GM12875 (cell line): ENCODE measurements around the gene THAP7.
"Not testable (repeated sequence)": the region's sequence is repeated elsewhere in the genome, so short reads cannot be mapped to it uniquely, and the experiment has no call there.

ENCODE experiments used
- H3K4me3 ChIP-seq: one replicate; pipeline ENCODE4 v1.5.1; 2011; ENCODE audit warnings: low read depth, low read length, control low read depth
- TF ChIP-seq, protein P1 (sequence below): IDR thresholded peaks from 2 replicates; pipeline ENCODE4 v1.5.1; 2011; ENCODE audit warnings: low read depth, mild to moderate bottlenecking, control low read depth, inconsistent platforms, low read length, moderate library complexity, borderline replicate concordance; ENCODE audit not compliant: insufficient read depth

Gene THAP7

DNA sequence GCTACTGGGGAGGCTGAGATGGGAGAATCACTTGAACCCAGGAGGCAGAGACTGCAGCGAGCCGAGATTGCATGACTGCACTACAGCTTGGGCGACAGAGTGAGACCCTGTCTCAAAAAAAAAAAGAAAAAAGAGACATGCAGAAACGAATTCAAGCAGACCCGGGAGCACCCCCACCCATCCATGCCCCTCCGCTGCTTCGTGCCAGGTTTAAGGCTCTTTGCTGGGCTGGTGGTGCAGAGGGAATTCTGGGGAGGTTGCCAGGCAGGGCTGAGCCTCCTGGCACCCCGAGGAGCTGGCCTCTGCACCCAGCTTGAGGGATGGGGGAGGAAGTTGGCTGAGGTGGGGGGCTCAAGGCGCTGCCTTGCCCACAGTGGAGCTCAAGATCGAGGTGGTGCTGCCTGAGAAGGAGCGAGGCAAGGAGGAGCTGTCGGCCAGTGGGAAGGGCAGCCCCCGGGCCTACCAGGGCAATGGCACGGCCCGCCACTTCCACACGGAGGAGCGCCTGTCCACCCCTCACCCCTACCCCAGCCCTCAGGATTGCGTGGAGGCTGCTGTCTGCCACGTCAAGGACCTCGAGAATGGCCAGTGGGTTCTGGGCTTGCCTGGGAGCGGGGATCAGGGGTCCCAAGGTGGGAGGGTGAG, 28.9 kb downstream of the THAP7 start:
- TF ChIP-seq, protein P1, sequence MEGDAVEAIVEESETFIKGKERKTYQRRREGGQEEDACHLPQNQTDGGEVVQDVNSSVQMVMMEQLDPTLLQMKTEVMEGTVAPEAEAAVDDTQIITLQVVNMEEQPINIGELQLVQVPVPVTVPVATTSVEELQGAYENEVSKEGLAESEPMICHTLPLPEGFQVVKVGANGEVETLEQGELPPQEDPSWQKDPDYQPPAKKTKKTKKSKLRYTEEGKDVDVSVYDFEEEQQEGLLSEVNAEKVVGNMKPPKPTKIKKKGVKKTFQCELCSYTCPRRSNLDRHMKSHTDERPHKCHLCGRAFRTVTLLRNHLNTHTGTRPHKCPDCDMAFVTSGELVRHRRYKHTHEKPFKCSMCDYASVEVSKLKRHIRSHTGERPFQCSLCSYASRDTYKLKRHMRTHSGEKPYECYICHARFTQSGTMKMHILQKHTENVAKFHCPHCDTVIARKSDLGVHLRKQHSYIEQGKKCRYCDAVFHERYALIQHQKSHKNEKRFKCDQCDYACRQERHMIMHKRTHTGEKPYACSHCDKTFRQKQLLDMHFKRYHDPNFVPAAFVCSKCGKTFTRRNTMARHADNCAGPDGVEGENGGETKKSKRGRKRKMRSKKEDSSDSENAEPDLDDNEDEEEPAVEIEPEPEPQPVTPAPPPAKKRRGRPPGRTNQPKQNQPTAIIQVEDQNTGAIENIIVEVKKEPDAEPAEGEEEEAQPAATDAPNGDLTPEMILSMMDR = no peak
- H3K4me3 ChIP-seq = no peak overlapping the region

DNA sequence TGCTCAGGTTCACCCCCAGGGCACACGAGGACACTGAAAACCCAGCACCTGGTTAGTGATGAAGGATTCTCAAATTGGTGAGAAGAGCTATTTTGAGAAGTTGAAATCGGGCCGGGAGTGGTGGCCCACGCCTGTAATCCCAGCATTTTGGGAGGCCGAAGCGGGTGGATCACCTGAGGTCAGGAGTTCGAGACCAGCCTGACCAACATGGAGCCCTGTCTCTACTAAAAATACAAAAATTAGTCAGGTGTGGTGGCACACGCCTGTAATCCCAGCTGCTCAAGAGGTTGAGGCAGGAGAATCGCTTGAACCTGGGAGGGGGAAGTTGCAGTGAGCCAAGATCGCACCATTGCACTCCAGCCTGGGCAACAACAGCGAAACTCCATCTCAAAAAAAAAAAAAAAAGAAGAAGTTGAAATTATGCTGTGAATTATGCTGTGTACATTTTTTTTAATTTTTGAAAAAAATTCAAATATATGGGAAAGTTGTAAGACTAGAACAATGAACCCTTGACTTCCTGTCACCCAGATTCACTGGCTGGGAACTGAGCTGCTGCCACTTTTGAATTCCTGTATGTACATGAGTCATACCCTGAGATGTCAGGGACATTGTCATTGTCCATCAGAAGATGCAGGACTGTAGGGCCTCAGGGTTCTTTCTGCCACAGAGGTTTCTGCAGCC, 29.8 kb downstream of the THAP7 start:
- H3K4me3 ChIP-seq = not testable (repeated sequence)

DNA sequence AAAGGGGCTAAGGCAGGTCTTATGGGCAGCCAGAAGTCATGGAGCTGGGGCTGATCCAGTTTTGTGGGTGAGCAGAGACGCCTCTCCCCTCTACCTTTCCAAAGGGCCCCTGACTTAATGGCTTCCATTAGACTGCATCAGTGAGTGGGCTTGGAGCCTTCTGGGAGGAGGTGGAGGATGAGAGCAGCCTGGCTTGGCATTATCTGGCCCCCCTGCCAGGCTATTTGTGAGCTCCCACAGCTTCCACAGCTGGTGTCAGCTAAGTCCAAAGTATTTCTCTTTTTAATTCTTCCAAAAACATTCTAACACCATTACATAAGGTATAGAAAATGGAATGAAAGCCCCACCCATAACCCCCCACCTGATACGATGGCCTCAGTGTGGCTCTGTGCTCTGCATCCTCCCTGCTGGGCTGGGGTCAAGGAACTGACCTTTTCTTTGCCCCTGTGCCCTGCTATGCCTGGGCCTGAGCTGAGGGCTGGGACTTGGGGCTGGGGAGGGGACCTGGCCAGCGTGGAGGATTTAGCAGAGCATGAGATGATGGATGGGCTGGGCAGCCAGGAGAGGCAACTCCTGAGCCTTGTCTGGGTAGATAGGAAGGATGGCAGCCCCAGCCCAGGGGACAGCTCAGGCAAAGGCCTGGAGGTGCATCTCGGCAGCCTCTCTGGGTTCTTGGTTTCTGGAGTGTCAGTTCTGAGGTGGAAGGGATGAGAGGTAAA, 30.8 kb downstream of the THAP7 start:
- TF ChIP-seq, protein P1 = no peak
- no peak overlapping the region for H3K4me3 ChIP-seq

DNA sequence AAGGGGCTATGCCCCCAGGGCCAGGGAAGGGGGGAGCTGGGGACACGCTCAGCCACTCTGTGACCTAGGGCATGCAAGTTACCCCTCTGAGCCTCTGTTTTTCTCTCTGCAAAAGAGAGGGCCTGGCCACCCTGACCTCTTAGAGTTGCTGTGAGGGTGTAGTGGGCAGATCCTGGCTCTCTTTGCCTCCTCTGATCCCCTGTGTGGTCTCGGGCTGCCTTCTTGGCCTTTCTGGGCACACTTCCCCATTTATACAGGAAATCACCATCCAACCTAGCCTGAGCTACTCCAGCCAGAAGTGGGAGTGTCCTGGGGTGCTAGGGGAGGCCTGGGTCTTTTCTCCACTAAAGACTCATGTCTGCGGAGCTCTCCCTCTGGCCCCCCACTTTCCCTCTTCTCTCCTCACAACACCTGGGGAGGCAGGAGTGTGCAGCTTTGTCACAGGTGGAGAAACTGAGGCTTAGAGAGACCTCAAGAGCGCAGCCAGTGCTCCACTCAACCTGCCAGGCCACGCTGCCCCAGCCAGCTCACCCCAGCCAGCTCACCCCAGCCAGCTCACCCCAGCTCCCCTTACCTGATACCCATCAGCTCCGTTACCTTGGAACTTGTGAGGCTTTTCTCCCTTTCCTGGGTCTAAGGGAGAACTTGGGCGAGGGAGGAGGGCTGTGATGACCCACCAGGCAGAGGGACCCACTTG, 33.5 kb downstream of the THAP7 start:
- no peak overlapping the region for H3K4me3 ChIP-seq
- TF ChIP-seq, protein P1 = no peak

DNA sequence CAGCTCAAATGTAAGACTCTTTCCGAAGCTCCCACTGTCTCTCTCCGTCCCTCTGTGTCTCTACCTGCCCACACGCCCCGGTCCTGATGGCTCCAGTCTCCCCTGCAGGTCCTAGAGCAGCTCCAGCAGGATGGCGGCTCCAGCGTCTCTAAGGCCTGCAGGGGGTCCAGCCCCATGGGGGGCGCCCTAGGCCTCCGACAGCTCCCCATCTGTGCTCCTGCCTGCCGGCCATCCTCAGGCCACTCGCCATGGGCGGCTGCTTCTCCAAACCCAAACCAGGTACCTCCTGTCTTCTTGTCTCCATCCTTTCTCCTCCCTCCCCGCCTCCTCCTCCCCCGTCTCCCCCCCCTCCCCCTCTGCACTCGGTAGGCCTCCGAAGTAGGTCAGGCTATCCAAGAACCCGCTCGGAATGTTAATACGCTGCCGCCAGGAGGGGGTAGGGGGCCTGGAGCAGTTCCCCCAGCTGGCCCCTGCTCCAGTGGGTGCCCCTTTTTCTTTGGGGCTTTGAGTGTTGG, 34.2 kb downstream of the THAP7 start:
- H3K4me3 ChIP-seq = no peak overlapping the region
- TF ChIP-seq, protein P1 = no peak

DNA sequence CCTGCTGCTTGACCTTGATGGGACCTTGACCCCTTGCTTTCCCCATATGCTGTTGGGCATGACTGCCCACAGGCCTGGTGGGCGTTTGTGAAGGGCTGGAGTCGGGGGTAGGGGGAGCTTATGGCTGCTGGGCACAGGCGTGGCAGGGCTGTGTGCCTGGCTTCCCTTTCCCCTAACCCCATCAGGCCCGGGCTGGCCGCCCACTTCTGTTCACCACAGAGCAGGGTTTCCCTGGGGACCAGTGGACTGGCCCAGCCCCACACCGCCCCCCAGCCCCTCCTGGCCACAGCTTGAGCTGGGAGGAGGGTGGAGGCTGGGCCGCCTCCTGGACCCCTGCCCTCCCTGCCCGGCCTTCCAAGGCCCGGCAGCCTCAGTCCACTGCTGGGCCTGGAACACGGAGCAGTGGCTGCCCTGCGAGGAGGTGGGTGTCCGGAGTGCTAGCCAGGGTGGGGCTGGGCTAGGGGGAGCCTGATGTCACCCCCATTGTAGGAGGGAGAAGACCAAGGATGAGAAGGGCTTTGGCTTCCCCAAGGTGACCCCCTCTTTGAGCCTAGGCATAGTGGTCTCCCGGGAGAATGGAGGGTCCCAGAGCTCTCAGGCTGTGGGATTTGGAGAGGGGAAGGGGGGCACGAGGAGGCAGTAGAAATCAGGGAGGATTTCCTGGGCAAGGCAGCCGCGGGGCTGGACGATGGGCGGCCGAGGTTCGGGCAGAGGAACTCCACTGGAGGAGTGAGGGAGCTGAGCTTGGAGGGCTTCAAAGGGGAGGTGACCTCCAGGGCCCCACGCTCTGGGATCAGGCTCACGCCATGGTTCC, 34.8 kb downstream of the THAP7 start, which contains the start of gene AIFM3:
Gene AIFM3, plus strand, starts transcription at position 373 of the 814 bp plus-strand sequence. CDS start 690 bp downstream, outside the sequence.
- TF ChIP-seq, protein P1 = no peak
- no peak within 1 kb of the TSS for H3K4me3 ChIP-seq
